GM21576 (cell line): ENCODE measurements around the gene KDM2A.

Experiments
- ATAC-seq: cut with Tn5 transposase; IDR thresholded peaks from one replicate; pipeline ENCODE4 v1.9.1; 2021; ENCODE audit warnings: mild to moderate bottlenecking, moderate library complexity; ENCODE audit not compliant: unreplicated experiment

Gene KDM2A

GRCh38 chr11:67282876-67283371 lies 163.9 kb downstream of the KDM2A start:
- no peak for ATAC-seq

DNA sequence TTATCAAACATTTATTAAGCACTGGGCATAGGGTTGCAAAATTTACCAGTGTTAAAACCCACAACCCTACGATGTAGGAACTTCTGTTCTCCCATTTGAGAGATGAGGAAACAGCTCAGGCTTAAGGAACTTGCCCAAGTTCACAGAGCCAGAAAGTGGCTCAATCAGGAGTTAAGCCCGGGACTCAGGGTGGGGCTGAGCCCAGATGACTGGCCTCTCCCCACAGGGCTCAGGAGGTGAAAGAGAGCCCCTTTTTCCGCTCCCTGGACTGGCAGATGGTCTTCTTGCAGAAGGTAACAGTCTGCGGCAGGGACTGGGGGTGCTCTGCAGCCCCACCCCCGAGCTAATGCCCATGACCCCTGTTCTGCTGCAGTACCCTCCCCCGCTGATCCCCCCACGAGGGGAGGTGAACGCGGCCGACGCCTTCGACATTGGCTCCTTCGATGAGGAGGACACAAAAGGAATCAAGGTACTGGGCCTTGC lies 164.5 kb downstream of the KDM2A start:
- no peak for ATAC-seq

DNA sequence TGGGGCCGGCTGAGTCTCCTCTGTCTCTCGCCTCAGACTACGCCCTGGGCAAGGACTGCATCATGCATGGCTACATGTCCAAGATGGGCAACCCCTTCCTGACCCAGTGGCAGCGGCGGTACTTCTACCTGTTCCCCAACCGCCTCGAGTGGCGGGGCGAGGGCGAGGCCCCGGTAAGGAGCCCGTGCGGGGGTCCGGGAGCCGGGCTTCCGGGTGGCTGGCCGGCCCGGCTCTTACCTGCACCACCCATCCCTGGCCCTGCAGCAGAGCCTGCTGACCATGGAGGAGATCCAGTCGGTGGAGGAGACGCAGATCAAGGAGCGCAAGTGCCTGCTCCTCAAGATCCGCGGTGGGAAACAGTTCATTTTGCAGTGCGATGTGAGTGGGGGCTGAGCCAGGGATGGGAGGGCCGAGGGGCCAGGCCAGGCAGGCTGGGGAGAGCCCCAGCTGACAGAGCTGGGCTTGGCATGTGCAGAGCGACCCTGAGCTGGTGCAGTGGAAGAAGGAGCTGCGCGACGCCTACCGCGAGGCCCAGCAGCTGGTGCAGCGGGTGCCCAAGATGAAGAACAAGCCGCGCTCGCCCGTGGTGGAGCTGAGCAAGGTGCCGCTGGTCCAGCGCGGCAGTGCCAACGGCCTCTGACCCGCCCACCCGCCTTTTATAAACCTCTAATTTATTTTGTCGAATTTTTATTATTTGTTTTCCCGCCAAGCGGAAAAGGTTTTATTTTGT lies 165.9 kb downstream of the KDM2A start:
- ATAC-seq = no peak

GRCh38 chr11:67285541-67286498 lies 166.8 kb downstream of the KDM2A start:
- no peak for ATAC-seq

DNA sequence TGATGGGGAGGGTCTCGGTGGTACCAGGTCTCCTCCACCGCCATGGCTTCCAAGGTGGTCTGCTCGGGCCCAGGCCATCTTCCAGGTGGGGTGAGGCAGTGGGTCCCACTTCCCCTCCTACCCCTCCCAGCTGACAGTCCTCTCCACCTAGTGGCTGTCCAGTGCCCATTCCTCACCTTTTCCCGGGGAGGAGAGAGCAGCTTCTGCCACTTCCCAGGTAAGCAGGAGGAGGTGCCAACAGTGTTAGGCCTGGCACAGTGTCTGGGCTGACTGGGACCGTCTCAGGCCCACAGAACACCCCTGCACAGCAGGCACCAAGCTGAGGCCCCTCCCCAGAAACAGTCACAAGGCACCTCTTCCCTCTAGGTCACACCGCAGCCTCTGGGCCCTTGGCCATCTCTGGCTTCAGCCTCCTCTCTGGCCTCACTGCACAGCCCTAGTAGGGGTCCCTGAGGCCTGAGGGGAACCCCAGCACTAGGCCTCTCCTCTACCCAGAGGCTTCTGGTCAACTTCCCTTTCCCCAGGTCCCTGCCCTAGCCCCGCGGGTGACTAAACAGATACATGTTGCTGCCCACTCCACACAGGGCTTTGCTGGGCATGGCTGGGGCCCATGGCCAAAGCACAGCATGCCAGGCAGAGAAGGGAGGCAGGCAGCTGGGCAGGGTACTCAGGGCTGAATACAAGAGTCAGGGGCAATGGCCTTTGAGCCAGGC lies 167.7 kb downstream of the KDM2A start:
- no peak for ATAC-seq

DNA sequence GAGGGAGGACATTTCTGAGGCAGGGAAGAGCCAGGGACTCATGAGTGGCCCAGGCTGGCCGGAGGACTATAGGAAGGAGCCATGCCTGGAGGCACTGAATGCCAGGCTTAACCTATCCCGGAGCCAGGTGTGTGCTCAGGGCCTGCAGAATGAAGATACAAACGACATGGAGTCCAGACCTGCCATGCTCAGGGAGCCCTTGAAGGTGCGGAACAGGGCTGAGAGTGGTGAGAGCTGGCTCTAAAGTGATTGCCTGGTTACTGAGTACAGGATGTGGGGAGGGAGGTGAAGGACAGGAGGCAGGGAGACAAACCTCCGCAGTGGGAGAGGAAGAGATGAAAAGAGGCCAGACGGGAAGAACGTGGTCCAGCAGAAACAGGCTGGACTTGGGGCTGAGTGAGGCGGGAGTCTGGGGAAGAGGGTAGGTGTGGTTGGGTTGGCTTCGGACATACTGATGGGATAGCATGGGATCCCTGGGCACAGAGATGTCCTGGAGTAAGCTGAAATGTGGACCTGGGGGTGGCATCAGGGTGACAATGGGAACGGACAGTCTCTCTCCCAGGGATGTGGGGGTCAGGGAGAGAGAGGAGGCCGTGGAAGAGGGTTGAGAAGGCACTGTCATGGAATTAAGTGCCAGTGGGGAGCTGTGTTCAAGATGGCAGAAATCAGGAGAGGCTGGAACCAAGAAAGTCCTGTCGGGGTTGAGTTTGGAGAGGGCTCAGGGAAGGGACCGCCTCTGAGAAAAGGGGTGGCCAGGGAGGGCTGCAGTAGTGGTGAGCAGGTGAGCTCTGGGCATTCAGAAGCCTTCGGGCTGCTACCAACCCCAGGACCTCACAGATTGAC lies 168.5 kb downstream of the KDM2A start:
- ATAC-seq = no peak

- no peak for ATAC-seq
Observed at GRCh38 chr11:67288198-67288451, 169.1 kb downstream of the KDM2A start.

DNA sequence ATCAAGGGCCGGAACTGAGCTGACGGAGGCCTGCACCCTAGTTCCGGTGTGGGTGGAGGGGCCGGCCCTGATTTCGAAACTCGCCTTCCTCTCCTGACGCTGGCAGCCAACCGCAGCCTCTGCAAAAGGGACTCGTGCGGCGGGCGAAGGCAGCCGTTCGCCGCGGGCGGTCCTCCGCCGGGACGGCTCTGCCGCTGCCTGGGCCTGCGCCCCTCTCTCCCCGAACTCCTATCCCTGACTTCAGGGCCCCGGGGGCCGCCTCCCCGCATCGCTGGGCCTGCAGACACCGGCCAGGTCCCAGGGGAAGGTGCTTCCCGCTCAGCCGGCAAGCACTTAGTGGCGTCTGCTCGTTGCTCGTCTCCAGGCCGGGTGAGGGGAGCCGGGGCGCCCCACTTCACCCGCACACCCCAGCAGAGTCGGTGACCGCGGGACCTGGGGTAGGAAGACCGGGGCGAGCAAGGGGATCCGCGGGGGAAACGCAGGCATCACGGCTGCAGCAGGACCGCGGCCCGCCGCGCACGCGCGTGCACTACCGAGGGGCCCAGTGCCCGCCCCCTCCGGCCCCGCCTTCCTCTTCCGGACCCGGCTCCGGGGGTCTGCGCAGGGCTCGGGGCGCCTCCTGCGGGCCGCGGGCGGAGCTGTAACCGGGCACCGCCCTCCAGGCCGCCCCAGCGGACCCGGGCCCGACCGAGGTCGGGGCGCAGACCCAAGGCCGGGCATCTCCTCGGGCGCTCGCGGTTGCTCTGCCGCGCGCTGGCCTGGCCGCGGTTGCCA lies 169.6 kb downstream of the KDM2A start:
- peak; percentile 55 for ATAC-seq

- ATAC-seq = peak; percentile 5
Observed at GRCh38 chr11:67289226-67289650, 170.2 kb downstream of the KDM2A start, which contains the start of gene ANKRD13D. Gene ANKRD13D, plus strand, starts transcription at chr11:67289303. Its CDS starts 158 bp downstream, at chr11:67289461.

DNA sequence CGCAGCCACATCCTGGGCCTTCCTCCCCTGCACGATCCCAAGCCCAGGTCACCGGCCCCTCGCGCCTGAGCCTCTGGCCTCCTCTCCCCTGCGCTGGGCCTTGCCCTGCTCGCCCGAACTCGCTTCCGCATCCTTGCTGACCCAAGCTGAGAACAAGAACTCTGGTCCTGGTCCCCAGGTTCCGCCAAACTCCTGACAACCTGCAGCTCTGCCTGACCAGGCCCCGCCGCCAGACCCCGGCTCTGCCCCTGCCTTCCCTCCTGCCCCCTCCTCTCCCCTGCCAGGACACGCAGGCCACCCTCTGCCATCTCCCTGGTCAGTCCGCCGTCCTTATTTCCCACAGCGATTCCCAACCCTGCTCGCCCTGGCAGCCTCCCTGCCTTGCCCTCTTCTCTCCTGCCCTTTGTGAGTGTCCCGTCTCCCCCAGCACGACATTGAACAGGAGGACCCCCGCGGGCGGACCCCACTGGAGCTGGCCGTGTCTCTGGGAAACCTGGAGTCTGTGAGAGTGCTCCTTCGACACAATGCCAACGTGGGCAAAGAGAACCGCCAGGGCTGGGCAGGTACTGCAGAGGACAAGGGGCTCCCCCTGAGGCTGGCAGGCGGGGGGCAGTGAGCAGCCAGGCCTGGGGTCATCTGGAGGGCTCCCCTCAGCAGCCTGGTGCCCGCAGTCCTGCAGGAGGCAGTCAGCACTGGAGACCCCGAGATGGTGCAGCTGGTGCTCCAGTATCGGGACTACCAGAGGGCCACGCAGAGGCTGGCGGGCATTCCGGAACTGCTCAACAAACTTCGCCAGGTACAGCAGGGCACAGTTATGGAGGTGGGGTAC lies 170.8 kb downstream of the KDM2A start:
- no peak for ATAC-seq

- no peak for ATAC-seq
Observed at GRCh38 chr11:67290801-67291200, 171.7 kb downstream of the KDM2A start.

DNA sequence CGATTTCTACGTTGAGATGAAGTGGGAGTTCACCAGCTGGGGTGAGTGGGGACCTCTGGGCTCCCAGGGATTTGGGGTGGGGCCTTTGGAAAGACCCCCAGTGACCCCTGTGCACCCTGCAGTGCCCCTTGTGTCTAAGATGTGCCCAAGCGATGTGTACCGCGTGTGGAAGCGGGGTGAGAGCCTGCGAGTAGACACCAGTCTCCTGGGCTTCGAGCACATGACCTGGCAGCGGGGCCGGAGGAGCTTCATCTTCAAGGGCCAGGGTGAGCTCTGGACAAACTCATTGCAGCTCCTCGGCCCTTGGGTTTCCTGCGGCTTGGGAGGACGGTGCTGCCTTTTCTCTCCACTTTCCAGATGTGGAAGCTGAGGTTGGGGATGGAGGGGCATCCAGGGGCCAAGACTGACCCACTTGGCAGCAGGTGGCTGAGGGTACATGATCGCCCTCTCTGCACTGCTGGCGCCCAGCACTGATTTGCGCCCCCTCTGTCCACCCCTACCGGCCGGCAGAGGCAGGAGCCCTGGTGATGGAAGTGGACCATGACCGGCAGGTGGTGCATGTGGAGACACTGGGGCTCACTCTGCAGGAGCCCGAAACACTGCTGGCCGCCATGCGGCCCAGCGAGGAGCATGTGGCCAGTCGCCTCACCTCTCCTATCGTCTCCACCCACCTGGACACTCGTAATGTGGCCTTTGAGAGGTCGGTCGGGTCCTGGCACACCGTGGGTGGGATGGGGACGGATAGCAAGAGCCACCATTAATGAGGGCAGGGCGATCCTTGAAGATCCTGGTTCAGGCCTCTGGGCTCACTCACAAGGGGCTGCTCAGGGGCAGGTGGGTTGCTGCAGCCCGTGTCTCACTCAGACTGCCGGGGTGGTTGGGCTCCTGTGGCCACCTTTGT lies 172.7 kb downstream of the KDM2A start:
- ATAC-seq = no peak

DNA sequence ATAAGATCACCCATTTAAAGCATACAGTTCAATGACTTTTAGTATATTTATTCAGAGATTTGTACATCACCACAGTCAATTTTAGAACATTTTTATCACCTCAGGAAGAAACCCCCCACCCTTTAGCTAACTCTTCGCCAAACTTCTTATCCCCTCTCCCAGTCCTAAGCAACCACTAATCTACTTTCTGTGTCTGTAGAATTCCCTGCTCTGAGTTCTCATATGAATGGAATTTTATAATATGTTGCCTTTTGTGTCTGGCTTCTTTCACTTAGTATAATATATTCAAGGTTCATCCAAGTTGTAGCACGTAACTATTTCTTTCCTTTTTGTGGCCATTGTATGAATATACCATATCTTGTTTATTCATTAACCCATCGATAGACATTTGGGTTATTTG lies 173.6 kb downstream of the KDM2A start:
- ATAC-seq = no peak

DNA sequence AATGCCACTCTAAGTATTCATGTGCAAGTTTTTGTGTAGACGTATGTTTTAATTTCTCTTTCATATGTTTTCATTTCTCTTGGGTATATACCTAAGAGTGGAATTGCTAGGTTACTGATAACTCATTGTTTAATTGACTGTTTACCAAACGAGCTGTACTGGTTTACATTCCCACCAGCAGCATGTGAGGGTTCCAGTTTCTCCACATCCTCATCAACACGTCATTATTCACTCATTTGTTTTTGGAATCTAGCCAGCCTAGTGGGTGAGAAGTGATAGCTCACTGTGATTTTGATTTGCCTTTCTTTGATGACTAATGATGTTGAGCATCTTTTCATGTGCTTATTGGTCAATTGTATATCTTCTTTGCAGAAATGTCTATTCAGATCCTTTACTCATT lies 174.0 kb downstream of the KDM2A start:
- no peak for ATAC-seq

DNA sequence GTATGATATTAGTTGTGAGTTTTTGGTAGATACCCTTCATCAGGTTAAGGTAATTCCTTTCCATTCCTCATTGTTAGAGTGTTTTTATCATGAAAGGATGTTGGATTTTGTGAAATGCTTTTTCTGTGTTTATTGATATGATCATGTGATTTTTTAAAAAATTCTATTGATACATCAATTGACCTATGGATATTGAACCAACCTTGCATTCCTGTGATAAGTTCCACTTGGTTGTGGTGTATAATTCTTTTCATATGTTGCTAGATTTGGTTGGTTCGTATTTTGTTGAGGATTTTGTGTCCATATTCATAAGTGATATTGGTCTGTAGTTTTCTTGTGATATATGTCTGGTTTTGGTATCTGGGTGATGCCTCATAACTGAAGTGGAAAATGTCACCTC lies 176.8 kb downstream of the KDM2A start:
- ATAC-seq = no peak

DNA sequence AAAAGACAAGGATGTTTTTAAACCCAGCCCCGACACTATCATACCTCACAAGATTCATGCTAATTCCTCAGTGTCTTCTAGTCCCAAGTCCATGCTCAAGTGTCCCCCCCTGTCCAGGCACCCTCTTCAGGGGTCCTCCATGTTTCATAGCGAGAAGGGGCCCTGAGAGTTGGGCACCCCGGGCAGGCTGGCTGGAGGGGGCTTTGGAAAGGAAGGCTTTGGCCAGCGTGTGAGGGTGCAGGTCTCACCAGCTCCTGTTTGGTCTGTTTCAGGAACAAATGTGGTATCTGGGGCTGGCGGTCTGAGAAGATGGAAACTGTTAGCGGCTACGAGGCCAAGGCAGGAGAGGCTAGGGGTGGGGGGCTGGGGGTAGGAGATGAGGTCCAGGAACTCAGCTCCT lies 179.7 kb downstream of the KDM2A start:
- ATAC-seq = no peak

DNA sequence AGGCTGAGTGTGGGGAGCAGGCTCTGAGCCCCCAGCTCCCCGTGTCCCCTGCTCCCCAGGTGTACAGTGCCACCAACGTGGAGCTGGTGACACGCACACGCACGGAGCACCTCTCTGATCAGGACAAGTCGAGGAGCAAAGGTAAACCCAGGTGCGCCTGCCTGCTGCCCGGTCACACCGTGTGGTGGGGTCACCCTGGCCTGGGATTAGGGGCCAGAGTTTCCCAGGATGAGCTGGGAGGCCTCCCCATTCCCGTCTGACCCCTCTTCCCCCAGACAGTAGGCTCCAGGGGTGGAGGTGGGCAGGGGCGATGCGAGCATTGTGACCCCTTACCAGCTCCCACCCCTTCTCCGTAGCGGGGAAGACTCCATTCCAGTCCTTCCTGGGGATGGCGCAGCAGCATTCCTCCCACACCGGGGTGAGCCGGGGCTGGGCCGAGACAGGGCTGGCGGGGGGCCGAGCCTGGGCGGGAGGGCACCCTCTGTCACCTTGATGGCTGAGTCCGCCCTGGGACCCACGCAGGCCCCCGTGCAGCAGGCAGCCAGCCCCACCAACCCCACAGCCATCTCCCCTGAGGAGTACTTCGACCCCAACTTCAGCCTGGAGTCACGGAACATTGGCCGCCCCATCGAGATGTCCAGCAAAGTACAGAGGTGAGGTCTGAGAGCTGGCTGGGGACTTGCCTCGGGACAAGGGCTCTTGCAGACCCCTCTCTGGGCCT lies 180.6 kb downstream of the KDM2A start:
- no peak for ATAC-seq
